Liver (tissue), 9 donors: Measurements from ENCODE around the gene SCD5. TPM values are rescaled to one million over a fixed set of nuclear protein-coding genes. Genes with fewer than 3 reads are reported as not detected.

Source experiments
- DNase-seq: peaks from one replicate; pipeline ENCODE4 v3.0.0-alpha.2; 2017; ENCODE audit warnings: low spot score
- H3K27ac ChIP-seq, 2 donors: one replicate each; pipeline ENCODE4 v1.7.0; 2013; ENCODE audit warnings: inconsistent platforms in 2 of 2, low read length in 2 of 2, control low read depth in 1 of 2, low read depth in 1 of 2, mild to moderate bottlenecking in 1 of 2
- H3K27me3 ChIP-seq, 4 donors: one replicate each; pipeline versions ENCODE4 v1.6.1 to v1.7.0; 2013; ENCODE audit warnings: low read length in 3 of 4, inconsistent platforms in 1 of 4, mild to moderate bottlenecking in 1 of 4, moderate library complexity in 1 of 4; ENCODE audit not compliant: control insufficient read depth in 4 of 4, insufficient read depth in 4 of 4
- H3K36me3 ChIP-seq, 4 donors: one replicate each; pipeline versions ENCODE4 v1.6.1 to v1.7.0; 2013; ENCODE audit warnings: low read length in 3 of 4, mild to moderate bottlenecking in 3 of 4, low read depth in 1 of 4, moderate library complexity in 1 of 4; ENCODE audit not compliant: control insufficient read depth in 4 of 4, insufficient read depth in 3 of 4
- H3K4me1 ChIP-seq, 4 donors: one replicate each; pipeline versions ENCODE4 v1.6.1 to v1.7.0; 2013; ENCODE audit warnings: low read length in 3 of 4, mild to moderate bottlenecking in 3 of 4, moderate library complexity in 1 of 4; ENCODE audit not compliant: control insufficient read depth in 4 of 4, insufficient read depth in 4 of 4
- H3K4me3 ChIP-seq, 3 donors: one replicate each; pipeline versions ENCODE4 v1.6.1 to v1.7.0; 2013; ENCODE audit warnings: low read length in 3 of 3, control low read depth in 1 of 3, low read depth in 1 of 3, mild to moderate bottlenecking in 1 of 3
- H3K9ac ChIP-seq, 2 donors: one replicate each; pipeline ENCODE4 v1.7.0; 2013; ENCODE audit warnings: low read length in 2 of 2, mild to moderate bottlenecking in 2 of 2, moderate library complexity in 2 of 2, control low read depth in 1 of 2, low read depth in 1 of 2
- H3K9me3 ChIP-seq, 4 donors: one replicate each; pipeline versions ENCODE4 v1.6.1 to v1.7.0; 2013; ENCODE audit warnings: low read length in 3 of 4; ENCODE audit not compliant: control insufficient read depth in 4 of 4
- EGR1 ChIP-seq, 2 donors: IDR thresholded peaks; 2 replicates each; pipeline ENCODE4 v1.6.1; 2016 to 2018; ENCODE audit warnings: antibody characterized with exemption in 2 of 2, low read depth in 2 of 2
- FOXA1 ChIP-seq: IDR thresholded peaks from 2 replicates; pipeline ENCODE4 v1.6.1; 2016; ENCODE audit warnings: antibody characterized with exemption
- FOXA2 ChIP-seq: IDR thresholded peaks from 2 replicates; pipeline ENCODE4 v1.6.1; 2016; ENCODE audit warnings: antibody characterized with exemption
- GABPA ChIP-seq, 2 donors: IDR thresholded peaks in 1 of 2; conservative IDR thresholded peaks in 1 of 2; 2 replicates each; pipeline ENCODE4 v1.6.1; 2016; ENCODE audit warnings: antibody characterized with exemption in 2 of 2, mild to moderate bottlenecking in 1 of 2, moderate library complexity in 1 of 2
- JUND ChIP-seq, 2 donors: IDR thresholded peaks; 2 replicates each; pipeline ENCODE4 v1.6.1; 2016; ENCODE audit warnings: antibody characterized with exemption in 2 of 2
- NR2F2 ChIP-seq: IDR thresholded peaks from 2 replicates; pipeline ENCODE4 v1.6.1; 2016; ENCODE audit warnings: antibody characterized with exemption
- RXRA ChIP-seq, 2 donors: IDR thresholded peaks; 2 replicates each; pipeline ENCODE4 v1.6.1; 2017 to 2018; ENCODE audit warnings: antibody characterized with exemption in 2 of 2, mild to moderate bottlenecking in 1 of 2
- SP1 ChIP-seq: IDR thresholded peaks from 2 replicates; pipeline ENCODE4 v1.6.1; 2018; ENCODE audit warnings: antibody characterized with exemption, mild to moderate bottlenecking
- TAF1 ChIP-seq: conservative IDR thresholded peaks from 2 replicates; pipeline ENCODE4 v1.6.1; 2016; ENCODE audit warnings: antibody characterized with exemption, mild to moderate bottlenecking
- WGBS: extraction: QIAGEN DNeasy Blood & Tissue Kit; methylation state at CpG from one replicate; pipeline ENCODE4 v1.1.7; 2013; 5-methylcytosine and 5-hydroxymethylcytosine counted together
- polyA plus RNA-seq, 2 donors: library from polyadenylated mRNA; stranded (reverse) in 1 of 2; unstranded in 1 of 2; fragments of 200-250 nt in 1 of 2; fragments of >200 nt in 1 of 2; fragmentation: Nextera tagmentation in 1 of 2; extraction: Ambion mirVana in 1 of 2; gene quantifications; one replicate each; pipeline versions ENCODE4 v1.2.1 to v1.2.3, GENCODE V29; 2013 to 2015
- total RNA-seq, 2 donors: library from RNA; depleted of rRNA; stranded (reverse); fragments of >200 nt; gene quantifications; one replicate each; pipeline ENCODE4 v1.2.3, GENCODE V29; 2014
- TF ChIP-seq, protein P1 (sequence below): IDR thresholded peaks from 2 replicates; pipeline ENCODE4 v1.6.1; 2016; ENCODE audit warnings: antibody characterized with exemption, mild to moderate bottlenecking
- TF ChIP-seq, protein P2 (sequence below): IDR thresholded peaks from 2 replicates; pipeline ENCODE4 v1.6.1; 2016; ENCODE audit warnings: antibody characterized with exemption
- TF ChIP-seq, protein P3 (sequence below): IDR thresholded peaks from 2 replicates; pipeline ENCODE4 v1.6.1; 2016; ENCODE audit warnings: antibody characterized with exemption
- TF ChIP-seq, protein P4 (sequence below): IDR thresholded peaks from 2 replicates; pipeline ENCODE4 v1.6.1; 2016; ENCODE audit warnings: antibody characterized with exemption
- donor health status: healthy.
- donor health status: healthy.
- donor health status: healthy.
- donor health status: healthy.
- donor health status: healthy.

SCD5 gene
- total and polyA plus RNA-seq, 4 donors, result 0.14 to 1.9 (median 0.57) TPM

DNA sequence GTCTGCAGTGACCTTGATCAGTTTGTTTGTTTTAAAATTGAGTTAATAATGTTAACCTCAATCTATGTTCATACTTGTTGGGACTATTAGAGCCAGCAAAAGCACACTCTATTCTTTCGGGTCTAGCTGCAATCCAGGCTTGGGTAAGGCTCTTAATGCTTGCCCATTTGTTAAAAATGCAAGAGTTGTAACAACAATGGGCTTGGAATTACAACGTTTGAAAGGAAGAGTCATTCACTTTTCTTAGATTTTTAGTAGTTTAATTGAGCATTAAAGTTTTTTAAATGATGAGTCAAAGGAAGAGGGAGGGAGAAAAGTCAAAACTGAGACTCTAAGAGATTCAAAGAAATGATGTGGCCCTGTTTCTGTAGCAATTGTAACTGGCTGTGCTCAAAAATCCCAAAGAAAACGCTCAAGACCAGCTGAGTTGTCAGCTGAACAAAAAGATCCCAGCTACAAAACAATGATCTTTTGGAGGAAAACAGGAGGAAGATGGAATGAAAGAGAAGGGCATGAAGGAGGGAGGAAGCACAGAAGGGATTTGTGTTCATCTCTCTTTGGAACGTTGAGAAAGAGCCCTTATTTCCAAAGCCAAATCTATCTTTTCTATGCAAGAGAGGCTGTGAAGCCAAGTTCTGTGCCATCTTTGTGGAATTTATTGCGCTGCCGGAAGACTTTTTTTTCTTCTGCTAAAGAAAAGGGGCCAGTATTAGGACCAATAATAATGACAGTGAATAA is 5.5 kb downstream of the SCD5 start:
- peaks cover 6 to 10% (median 8%) of the 10 kb centered on the region in 4 donors for H3K4me1 ChIP-seq
- 65% methylated on average over 6 of the region's 6 CpGs for WGBS
- no peak overlapping the region for H3K9ac ChIP-seq
- H3K36me3 ChIP-seq, result no peaks in the 10 kb centered on the region
- H3K9me3 ChIP-seq, result no peaks in the 10 kb centered on the region
- no peaks in the 10 kb centered on the region for H3K27me3 ChIP-seq
- no peak for TF ChIP-seq EGR1 (IDR thresholded peaks at IDR 0.05; ENCODE audit: low read depth in 2 of 2)
- no peak for TF ChIP-seq JUND (IDR thresholded peaks at IDR 0.05)
- no peak for TF ChIP-seq NR2F2
- no peak for TF ChIP-seq FOXA2
- TF ChIP-seq RXRA (IDR thresholded peaks at IDR 0.05), result no peak
- no peak for TF ChIP-seq GABPA (IDR thresholded peaks at IDR 0.05 in 1 of 2, conservative IDR thresholded peaks at IDR 0.05 in 1 of 2)
- TF ChIP-seq, protein P1, sequence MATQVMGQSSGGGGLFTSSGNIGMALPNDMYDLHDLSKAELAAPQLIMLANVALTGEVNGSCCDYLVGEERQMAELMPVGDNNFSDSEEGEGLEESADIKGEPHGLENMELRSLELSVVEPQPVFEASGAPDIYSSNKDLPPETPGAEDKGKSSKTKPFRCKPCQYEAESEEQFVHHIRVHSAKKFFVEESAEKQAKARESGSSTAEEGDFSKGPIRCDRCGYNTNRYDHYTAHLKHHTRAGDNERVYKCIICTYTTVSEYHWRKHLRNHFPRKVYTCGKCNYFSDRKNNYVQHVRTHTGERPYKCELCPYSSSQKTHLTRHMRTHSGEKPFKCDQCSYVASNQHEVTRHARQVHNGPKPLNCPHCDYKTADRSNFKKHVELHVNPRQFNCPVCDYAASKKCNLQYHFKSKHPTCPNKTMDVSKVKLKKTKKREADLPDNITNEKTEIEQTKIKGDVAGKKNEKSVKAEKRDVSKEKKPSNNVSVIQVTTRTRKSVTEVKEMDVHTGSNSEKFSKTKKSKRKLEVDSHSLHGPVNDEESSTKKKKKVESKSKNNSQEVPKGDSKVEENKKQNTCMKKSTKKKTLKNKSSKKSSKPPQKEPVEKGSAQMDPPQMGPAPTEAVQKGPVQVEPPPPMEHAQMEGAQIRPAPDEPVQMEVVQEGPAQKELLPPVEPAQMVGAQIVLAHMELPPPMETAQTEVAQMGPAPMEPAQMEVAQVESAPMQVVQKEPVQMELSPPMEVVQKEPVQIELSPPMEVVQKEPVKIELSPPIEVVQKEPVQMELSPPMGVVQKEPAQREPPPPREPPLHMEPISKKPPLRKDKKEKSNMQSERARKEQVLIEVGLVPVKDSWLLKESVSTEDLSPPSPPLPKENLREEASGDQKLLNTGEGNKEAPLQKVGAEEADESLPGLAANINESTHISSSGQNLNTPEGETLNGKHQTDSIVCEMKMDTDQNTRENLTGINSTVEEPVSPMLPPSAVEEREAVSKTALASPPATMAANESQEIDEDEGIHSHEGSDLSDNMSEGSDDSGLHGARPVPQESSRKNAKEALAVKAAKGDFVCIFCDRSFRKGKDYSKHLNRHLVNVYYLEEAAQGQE, result no peak
- TF ChIP-seq, protein P2, sequence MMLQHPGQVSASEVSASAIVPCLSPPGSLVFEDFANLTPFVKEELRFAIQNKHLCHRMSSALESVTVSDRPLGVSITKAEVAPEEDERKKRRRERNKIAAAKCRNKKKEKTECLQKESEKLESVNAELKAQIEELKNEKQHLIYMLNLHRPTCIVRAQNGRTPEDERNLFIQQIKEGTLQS, result no peak
- no peak for TF ChIP-seq SP1
- no peak for TF ChIP-seq FOXA1
- TF ChIP-seq, protein P3, sequence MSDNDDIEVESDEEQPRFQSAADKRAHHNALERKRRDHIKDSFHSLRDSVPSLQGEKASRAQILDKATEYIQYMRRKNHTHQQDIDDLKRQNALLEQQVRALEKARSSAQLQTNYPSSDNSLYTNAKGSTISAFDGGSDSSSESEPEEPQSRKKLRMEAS, result no peak
- TF ChIP-seq, protein P4, sequence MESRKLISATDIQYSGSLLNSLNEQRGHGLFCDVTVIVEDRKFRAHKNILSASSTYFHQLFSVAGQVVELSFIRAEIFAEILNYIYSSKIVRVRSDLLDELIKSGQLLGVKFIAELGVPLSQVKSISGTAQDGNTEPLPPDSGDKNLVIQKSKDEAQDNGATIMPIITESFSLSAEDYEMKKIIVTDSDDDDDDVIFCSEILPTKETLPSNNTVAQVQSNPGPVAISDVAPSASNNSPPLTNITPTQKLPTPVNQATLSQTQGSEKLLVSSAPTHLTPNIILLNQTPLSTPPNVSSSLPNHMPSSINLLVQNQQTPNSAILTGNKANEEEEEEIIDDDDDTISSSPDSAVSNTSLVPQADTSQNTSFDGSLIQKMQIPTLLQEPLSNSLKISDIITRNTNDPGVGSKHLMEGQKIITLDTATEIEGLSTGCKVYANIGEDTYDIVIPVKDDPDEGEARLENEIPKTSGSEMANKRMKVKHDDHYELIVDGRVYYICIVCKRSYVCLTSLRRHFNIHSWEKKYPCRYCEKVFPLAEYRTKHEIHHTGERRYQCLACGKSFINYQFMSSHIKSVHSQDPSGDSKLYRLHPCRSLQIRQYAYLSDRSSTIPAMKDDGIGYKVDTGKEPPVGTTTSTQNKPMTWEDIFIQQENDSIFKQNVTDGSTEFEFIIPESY, result no peak
- no peak for TF ChIP-seq TAF1
- H3K4me3 ChIP-seq, result no peak overlapping the region
- DNase-seq, result no peak
- no peak overlapping the region for H3K27ac ChIP-seq

DNA sequence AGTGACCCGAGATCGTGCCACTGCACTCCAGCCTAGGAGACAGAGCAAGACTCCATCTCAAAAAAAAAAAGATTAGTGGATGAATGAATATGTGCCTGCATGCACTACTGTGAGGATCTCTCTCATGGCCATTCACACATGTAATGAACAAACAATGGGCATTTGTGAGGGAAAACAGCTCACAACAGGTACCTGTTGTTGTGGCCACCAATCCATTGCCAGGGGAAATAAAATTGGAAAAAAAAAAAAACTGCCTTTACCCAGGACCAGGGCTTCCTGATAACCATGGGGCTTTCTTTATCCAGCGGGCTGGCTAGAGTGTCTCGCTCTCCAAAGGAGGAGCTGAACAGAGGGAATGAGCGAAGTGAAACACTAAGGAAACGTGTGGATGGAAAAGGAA is 7.4 kb downstream of the SCD5 start:
- WGBS, result 90% methylated on average over 6 of the region's 6 CpGs
- no peaks in the 10 kb centered on the region for H3K4me1 ChIP-seq

More for the DNA sequence above, 7.4 kb downstream of the SCD5 start:
- Histone ChIP-seq H3K9me3 (no peaks in the 10 kb centered on the region), H3K9ac (no peak overlapping the region), H3K36me3 (no peaks in the 10 kb centered on the region), H3K27me3 (no peaks in the 10 kb centered on the region), H3K4me3 (no peak overlapping the region), H3K27ac (no peak overlapping the region)
- no peak for DNase-seq
- TF ChIP-seq FOXA2 (no peak), JUND (IDR thresholded peaks at IDR 0.05) (no peak)
